HCT116 (cell line): Measurements from ENCODE around the gene TLCD2. TPM values are rescaled to one million over a fixed set of nuclear protein-coding genes. Genes with fewer than 3 reads are reported as not detected.
A peak's percentile ranks its signal among the peaks of the same experiment; 100 is the strongest.

Experiments
- ATAC-seq: fragments of 200-7000 bp; cut with Tn5 transposase; 2 replicates; pipeline ENCODE4 v1.9.1; 2020; ENCODE audit warnings: mild to moderate bottlenecking, moderate library complexity
- BruUV-seq: library from RNA; stranded (reverse); fragments of 400-500 nt; replicated peaks from 2 replicates; lab custom pipeline; 2021; lab: Mats Ljungman, UMichigan
- CTCF ChIA-PET: fragments of 300-600 bp; sonication (Branson Sonifier 250); formaldehyde crosslinking; loops from one replicate; lab custom pipeline; 2021; ENCODE audit warnings: antibody characterized with exemption; lab: Charles Lee
- POLR2A ChIA-PET: fragments of 300-600, 350-600 bp; sonication (Branson Sonifier 250); formaldehyde crosslinking; loops from one replicate; lab custom pipeline; 2021; ENCODE audit warnings: antibody characterized with exemption; lab: Charles Lee
- RAD21 ChIA-PET, 2 experiments: fragments of 300-600 bp; sonication (Branson Sonifier 250); formaldehyde crosslinking; loops; one replicate each; lab custom pipeline; 2023; ENCODE audit warnings: low total read pairs in 2 of 2; ENCODE audit not compliant: uncharacterized antibody in 2 of 2, unreplicated experiment in 2 of 2, low non-redundant PET in 1 of 2; lab: Charles Lee
- DNase-seq: peaks from one replicate; pipeline ENCODE4 v3.0.0-alpha.2; 2010; ENCODE audit warnings: low read depth, low spot score
- H2AFZ ChIP-seq: fragments of 200-600 bp; shearing (Covaris generic), sonication (generic); 2 replicates; pipeline ENCODE4 v1.6.1; 2017; ENCODE audit warnings: low read depth, mixed run types, mixed read lengths, antibody characterized with exemption, low read length; ENCODE audit not compliant: poor library complexity, severe bottlenecking
- H3K27ac ChIP-seq: 2 replicates; pipeline ENCODE4 v1.5.1; 2012; ENCODE audit warnings: low read depth, low read length
- H3K27me3 ChIP-seq: fragments of 200-600 bp; sonication (generic); 2 replicates; pipeline ENCODE4 v1.6.1; 2016; ENCODE audit warnings: mixed run types, low read length, mixed read lengths; ENCODE audit not compliant: insufficient read depth
- H3K36me3 ChIP-seq, 2 experiments: fragments of 200-500 bp in 1 of 2; fragments of 200-600 bp in 1 of 2; sonication (Bioruptor generic) in 1 of 2; sonication (generic) in 1 of 2; 2 replicates each; pipeline versions ENCODE4 v1.5.1 to v1.6.1; 2014 to 2016; ENCODE audit warnings: low read length in 2 of 2, inconsistent platforms in 1 of 2, mixed read lengths in 1 of 2, mixed run types in 1 of 2; ENCODE audit not compliant: insufficient read depth in 2 of 2, control insufficient read depth in 1 of 2
- H3K4me1 ChIP-seq, 2 experiments: fragments of 200-600 bp in 1 of 2; sonication (generic) in 1 of 2; 2 replicates each; pipeline versions ENCODE4 v1.5.1 to v1.6.1; 2012 to 2017; ENCODE audit warnings: low read length in 2 of 2, inconsistent platforms in 1 of 2, mild to moderate bottlenecking in 1 of 2, mixed read lengths in 1 of 2, mixed run types in 1 of 2, moderate library complexity in 1 of 2; ENCODE audit not compliant: insufficient read depth in 2 of 2, control insufficient read depth in 1 of 2
- H3K4me2 ChIP-seq: fragments of 200-600 bp; sonication (generic); 2 replicates; pipeline ENCODE4 v1.6.1; 2017; ENCODE audit warnings: mixed run types, low read length, mixed read lengths
- H3K4me3 ChIP-seq, 2 experiments: fragments of 200-600 bp in 1 of 2; sonication (generic) in 1 of 2; replicated peaks in 1 of 2; 2 replicates each; pipeline ENCODE4 v1.5.1; 2011 to 2016; ENCODE audit warnings: low read length in 2 of 2, control low read depth in 1 of 2, low read depth in 1 of 2, mild to moderate bottlenecking in 1 of 2, mixed read lengths in 1 of 2, mixed run types in 1 of 2
- H3K79me2 ChIP-seq: fragments of 200-600 bp; sonication (generic); 2 replicates; pipeline ENCODE4 v1.6.1; 2017; ENCODE audit warnings: mild to moderate bottlenecking, mixed run types, low read length, moderate library complexity, mixed read lengths; ENCODE audit not compliant: insufficient read depth
- H3K9ac ChIP-seq: fragments of 200-600 bp; sonication (generic); 2 replicates; pipeline ENCODE4 v1.6.1; 2016; ENCODE audit warnings: low read length, mixed read lengths
- H3K9me2 ChIP-seq: fragments of 200-600 bp; sonication (generic), shearing (Covaris generic); 2 replicates; pipeline ENCODE4 v1.6.1; 2017; ENCODE audit warnings: mixed run types, mild to moderate bottlenecking, moderate library complexity; ENCODE audit not compliant: insufficient read depth
- H3K9me3 ChIP-seq, 2 experiments: fragments of 200-500 bp in 1 of 2; fragments of 200-600 bp in 1 of 2; sonication (Bioruptor generic) in 1 of 2; sonication (generic) in 1 of 2; 2 replicates each; pipeline ENCODE4 v1.6.1; 2014 to 2017; ENCODE audit warnings: low read length in 2 of 2, mixed read lengths in 2 of 2, inconsistent platforms in 1 of 2, low read depth in 1 of 2, mild to moderate bottlenecking in 1 of 2, mixed run types in 1 of 2, moderate library complexity in 1 of 2; ENCODE audit not compliant: control insufficient read depth in 1 of 2, insufficient read depth in 1 of 2
- H4K20me1 ChIP-seq: fragments of 200-600 bp; sonication (generic), shearing (Covaris generic); 2 replicates; pipeline ENCODE4 v1.6.1; 2017; ENCODE audit warnings: mixed run types, mild to moderate bottlenecking, moderate library complexity; ENCODE audit not compliant: insufficient read depth
- EGR1 ChIP-seq: IDR thresholded peaks from 2 replicates; pipeline ENCODE4 v1.6.1; 2012; ENCODE audit warnings: low read depth
- SRF ChIP-seq: IDR thresholded peaks from 2 replicates; pipeline ENCODE4 v1.6.1; 2012; ENCODE audit warnings: low read depth
- ZNF274 ChIP-seq: fragments of 200-500 bp; sonication (Bioruptor generic); IDR thresholded peaks from 2 replicates; pipeline ENCODE4 v1.6.1; 2014; ENCODE audit warnings: mild to moderate bottlenecking, low read depth, low read length, inconsistent platforms
- intact Hi-C: fragments of 100-400 bp; cut with micrococcal nuclease; formaldehyde crosslinking; loops from 2 replicates; pipeline ENCODE4 v1.10.0; 2022
- total RNA-seq: library from RNA; stranded (reverse); gene quantifications from one replicate; pipeline ENCODE4 v1.2.1, GENCODE V29; 2021; ENCODE audit not compliant: unreplicated experiment
- TF ChIP-seq, protein P1 (sequence below): IDR thresholded peaks from 2 replicates; pipeline ENCODE4 v1.6.1; 2011; ENCODE audit warnings: mild to moderate bottlenecking, low read length, moderate library complexity; ENCODE audit not compliant: insufficient replicate concordance; ENCODE audit errors: extremely low read depth

Gene TLCD2
- total RNA-seq, 1 experiment from 2014 or later: 1.8 TPM

- TF ChIP-seq, protein P1, sequence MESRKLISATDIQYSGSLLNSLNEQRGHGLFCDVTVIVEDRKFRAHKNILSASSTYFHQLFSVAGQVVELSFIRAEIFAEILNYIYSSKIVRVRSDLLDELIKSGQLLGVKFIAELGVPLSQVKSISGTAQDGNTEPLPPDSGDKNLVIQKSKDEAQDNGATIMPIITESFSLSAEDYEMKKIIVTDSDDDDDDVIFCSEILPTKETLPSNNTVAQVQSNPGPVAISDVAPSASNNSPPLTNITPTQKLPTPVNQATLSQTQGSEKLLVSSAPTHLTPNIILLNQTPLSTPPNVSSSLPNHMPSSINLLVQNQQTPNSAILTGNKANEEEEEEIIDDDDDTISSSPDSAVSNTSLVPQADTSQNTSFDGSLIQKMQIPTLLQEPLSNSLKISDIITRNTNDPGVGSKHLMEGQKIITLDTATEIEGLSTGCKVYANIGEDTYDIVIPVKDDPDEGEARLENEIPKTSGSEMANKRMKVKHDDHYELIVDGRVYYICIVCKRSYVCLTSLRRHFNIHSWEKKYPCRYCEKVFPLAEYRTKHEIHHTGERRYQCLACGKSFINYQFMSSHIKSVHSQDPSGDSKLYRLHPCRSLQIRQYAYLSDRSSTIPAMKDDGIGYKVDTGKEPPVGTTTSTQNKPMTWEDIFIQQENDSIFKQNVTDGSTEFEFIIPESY: no peak
- TF ChIP-seq SRF (no peak; the same call in 1 of the 2 replicates), ZNF274 (no peak)
Observed at GRCh38 chr17:1716076-1716911, 6.1 kb upstream of the TLCD2 start (continued).

DNA sequence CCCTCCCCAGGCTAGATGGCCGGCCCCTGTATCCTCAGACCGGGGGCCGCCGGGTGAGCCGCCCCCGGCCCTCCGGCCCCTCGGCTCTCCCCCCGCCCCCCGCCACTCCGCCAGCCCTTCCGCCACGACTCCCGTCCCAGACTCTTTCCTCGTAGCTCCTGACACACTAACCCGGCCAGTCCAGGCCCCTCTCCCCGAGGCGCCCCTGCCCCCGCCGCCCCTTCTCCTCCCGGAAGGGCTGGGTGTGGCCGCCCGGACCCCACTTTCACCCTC is 5.6 kb upstream of the TLCD2 start:
- intact Hi-C loops: loop anchor here (2.0 to 10.0 kb wide), 3 partner anchors 31 to 689 kb away; partner anchors contain the start of genes MNT, PITPNA and PRPF8
- peaks cover 33% of the 10 kb centered on the region; the same call in 1 of the 2 replicates for H3K79me2 ChIP-seq
- H3K4me2 ChIP-seq: peak overlapping the region; percentile 86
- H3K27ac ChIP-seq: peak overlapping the region; percentile 91
- peaks cover 34 to 68% of the 10 kb centered on the region in 2 experiments for H3K4me1 ChIP-seq
- BruUV-seq: no TSS peak
- RAD21 ChIA-PET: interaction anchor here in 1 of 2 experiments (1.5 kb wide), 1 partner anchor 193 kb away, joined by 3 read pairs; no protein-coding TSS in a partner anchor
- DNase-seq (no peak), ATAC-seq (no peak)
- H3K36me3 ChIP-seq: peaks cover 0 to 20% of the 10 kb centered on the region in 2 experiments; a peak in 1 of 4 replicates
- peak overlapping the region; percentile 86 for H3K9ac ChIP-seq
- POLR2A ChIA-PET: interaction anchor here (0.6 to 1.6 kb wide), 8 partner anchors 11 to 462 kb away, joined by 3 to 8 read pairs (median 4); partner anchors contain the start of genes RILP, RPA1 and SMYD4
- peak overlapping the region; percentile 76 to 85 for H3K4me3 ChIP-seq
- TF ChIP-seq EGR1: no peak
- H3K9me3 ChIP-seq: no peaks in the 10 kb centered on the region
- H3K9me2 ChIP-seq: no peaks in the 10 kb centered on the region
- no peaks in the 10 kb centered on the region for H3K27me3 ChIP-seq
- CTCF ChIA-PET: interaction anchor here (1.8 to 2.3 kb wide), 3 partner anchors 47 to 142 kb away, joined by 6 to 11 read pairs (median 8); no protein-coding TSS in a partner anchor
- H2AFZ ChIP-seq: no peak overlapping the region
- no peaks in the 10 kb centered on the region for H4K20me1 ChIP-seq
